ENCODE results near the gene PSORS1C2. TPM values are rescaled to one million over a fixed set of nuclear protein-coding genes. Genes with fewer than 3 reads are reported as not detected.
A peak's percentile ranks its signal among the peaks of the same experiment; 100 is the strongest.
"Not testable (repeated sequence)": the region's sequence is repeated elsewhere in the genome, so short reads cannot be mapped to it uniquely, and the experiment has no call there.

The PSORS1C2 gene
- polyA plus RNA-seq (2013, experiment 1 of 2; ENCODE audit: insufficient read length) = 0.44 TPM
- polyA plus RNA-seq (2013, experiment 2 of 2; ENCODE audit: insufficient read length) = 0.50 TPM

DNA sequence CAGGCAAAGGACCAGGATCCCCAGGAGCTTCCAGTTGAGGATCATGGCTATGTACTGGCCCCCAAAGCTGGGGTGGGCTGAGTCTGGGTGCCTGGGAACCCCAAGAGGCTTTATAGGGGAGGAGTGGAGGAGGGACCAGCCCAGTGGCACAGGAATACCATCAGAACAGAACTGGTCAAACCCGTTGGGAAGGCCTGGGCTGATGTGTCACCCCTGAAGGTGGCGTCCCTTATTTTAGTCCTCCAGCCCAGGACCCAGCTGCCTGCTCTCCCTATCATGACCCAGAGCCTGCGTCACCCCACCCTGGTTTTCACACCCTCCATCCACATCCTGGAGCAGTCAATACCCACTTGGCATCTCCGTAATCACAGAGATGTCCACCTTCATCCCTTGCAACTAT, at the start of gene PSORS1C2:
TSS of gene PSORS1C2 (minus strand) at position 85 of the 400 bp plus-strand sequence. CDS start at position 45, 40 bp downstream.
- no peak for DNase-seq

DNA sequence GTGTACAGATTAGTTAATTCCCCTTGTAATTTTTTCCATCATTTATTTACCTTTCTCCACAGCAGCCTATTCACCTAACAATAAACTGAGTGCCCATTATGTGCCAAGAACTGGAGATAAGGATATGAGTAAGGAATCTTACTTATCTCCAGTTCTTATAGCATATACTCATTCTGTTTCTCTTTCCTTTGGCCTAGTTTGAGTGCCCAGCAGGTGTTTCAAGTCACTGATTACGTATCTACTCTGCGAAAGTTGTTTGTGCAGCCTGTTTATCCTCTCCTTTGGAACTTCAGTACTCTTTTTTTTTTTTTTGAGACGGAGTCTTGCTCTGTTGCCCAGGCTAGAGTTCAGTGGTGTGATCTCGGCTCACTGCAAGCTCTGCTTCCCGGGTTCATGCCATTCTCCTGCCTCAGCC, 48.9 kb upstream of the PSORS1C2 start:
- no peak for DNase-seq

DNA sequence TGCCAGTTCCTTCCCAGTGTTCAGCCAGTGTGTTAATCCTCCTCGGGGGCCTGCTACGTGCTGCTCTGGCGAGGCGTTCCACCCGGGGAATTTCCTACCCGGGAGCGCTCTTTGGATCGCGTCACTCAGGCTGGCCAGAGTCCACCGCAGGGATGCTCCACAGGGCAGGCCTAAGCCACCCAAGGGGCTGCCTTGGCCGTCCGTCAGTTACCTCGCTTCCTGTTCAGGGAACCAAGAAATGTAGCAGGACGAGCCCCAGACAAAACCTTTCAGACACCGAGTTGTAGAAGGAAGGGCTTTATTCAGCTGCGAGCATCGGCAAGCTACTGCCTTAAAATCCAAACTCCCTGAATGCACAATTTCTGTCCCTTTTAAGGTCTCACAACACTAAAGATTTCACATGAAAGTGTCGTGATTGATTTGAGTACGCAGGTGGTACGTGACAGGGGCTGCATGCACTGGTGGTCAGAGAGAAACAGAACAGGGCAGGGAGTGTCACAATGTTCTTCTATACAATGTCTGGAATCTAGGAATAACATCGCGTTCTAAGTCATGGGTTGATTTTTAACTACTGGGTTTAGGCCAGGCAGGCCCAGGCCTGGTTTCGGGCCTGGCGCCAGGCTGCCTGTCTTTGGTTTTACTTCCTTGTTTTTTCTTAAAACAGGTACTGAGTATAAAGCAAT, 47.3 kb upstream of the PSORS1C2 start:
- DNase-seq = no peak

DNA sequence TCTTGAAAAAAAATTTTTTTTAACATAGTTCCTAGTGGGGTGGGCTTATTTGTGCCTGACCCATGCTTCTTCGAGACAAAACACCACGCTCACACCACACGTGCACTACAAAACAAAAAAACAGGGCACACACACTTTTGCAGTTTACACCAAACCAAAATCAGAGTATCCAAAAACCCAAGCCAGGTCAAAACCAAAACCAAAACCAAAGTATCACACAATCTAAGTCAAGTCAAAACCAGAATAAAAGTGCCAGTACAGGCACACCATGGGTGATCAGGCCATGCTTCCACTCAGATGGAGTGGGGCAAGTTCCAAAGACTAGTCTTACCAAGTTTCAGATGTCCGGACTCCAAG, 46.8 kb upstream of the PSORS1C2 start:
- not testable (repeated sequence) for DNase-seq

DNA sequence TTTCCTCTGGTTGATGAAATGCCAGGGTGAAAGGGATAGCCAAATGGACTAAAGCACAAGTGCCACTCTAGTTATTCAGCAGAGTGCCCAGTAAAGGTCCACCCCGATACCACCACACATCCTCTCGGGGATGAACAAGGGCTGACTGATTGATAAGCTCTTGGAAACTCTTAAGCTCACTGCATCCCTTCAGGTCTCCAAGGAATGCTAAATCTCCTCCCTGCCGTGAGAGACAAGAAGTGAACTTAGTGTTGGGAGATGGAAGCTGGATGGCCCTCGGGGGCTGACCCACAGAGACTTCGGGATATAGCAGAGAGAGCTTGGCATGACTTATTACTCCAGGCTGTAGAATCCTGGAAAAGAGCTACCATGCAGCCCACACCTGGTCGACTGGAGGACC, 45.0 kb upstream of the PSORS1C2 start:
- not testable (repeated sequence) for DNase-seq

DNA sequence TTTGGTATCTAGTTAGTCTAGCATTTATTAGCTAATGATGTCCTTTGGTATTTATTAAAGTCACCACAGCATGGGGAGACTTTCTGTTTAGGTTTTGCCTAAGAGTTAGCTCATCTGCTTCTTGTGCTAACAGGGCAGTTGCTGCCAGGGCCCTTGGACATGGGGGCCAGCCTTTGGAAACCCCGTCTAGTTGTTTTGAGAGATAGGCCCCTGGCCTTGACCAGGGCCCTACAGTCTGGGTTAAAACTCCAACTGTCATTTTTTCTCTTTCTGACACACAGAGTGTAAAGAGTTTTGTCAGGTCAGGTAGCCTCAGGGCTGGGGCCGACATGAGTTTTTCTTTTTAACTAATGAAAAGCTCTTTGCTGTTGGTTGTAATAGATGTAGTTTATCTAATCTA, 44.4 kb upstream of the PSORS1C2 start:
- not testable (repeated sequence) for DNase-seq

DNA sequence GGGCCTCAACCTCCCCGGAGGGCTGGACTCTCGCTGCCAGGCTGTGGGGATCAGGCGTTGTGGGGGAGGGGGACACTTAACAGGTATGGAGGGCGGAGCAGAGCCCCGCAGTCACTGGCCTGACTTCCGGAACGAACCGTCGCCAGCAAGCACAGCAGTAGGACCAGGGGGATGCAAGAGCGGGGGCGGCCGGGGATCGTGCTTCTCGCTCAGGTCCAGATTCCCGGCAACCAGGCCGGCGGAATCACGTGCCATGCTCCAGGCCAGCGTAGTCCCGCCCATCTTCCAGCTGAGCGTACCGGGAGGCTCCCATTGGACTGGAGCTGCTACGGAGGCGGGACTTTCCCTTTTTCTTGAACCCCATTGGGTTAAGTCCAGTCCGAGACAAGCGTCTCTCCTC, 41.6 kb upstream of the PSORS1C2 start:
- DNase-seq = peak; percentile 80

DNA sequence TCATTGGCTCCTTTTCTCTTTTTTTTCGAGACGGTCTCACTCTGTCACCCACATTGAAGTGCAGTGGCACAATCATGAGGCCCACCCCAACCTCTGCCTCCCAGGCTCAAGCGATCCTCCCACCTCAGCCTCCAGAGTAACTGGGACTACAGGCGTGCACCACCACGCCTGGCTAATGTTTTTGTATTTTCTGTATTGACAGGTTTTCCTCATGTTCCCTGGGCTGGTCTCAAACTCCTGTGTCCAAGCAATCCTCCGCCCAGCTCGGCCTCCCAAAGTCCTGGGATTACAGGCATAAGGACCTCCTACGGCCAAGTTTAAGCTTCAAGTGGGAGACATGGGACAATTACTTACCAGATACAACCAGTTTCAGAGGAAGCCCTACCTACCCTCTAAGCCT, 41.0 kb upstream of the PSORS1C2 start:
- DNase-seq = no peak

DNA sequence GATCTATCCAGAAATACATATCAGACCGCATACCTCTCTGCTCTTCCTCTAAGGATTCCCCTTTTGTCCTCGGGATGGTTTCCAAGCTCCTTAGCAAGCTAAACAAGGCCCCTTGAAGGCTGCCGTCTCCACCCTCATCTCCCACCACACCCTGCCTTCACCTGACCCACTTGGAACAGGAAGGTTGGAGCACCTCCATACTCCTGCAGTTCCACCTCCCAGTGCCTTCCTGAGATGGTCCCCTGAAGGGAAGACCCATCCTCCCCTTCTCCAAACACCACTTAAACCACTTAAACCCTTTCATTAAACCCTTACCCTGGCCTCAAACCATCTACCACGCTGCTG, 40.1 kb upstream of the PSORS1C2 start:
- no peak for DNase-seq

DNA sequence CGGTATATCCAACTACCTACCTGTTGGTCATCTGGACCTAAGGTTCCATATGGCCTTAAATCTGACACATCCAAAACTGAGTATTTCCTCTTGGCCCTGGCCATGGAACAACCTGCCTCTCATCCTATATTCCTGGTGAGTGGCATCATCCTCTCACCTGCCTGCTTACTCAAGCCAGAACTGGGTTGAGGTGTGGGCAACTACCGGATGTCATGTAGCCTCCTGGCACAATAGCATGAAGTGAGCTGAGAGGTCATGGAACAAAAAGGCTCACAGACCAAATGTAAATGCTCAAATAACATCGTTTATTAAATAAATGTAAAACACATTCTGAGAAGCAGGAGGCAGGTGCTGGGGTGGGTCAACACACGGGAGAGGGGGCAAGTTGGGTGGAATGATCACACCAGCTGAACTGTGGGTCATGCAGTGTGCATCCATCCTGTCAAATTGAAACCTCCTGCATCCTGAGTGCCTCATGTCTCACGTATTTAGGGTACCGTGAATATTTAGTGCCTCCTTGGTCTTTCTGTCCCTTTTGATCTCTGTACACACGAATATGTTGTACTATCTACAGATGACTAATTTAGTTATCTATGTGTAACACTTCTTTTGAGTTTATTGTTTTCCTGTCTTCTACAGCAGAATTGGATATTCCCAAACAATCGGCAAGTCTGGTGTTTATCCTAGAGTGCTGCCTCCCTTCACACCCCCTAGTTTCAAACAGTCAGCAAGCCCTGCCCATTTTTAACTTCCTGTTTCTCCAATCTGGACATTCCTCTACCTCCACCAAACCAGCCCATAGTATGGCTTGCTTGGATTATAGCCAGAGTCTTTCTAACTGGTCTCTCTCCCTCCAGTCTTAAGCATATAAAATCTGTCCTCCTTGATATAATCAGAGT, 39.5 kb upstream of the PSORS1C2 start:
- DNase-seq = peak; percentile 13

DNA sequence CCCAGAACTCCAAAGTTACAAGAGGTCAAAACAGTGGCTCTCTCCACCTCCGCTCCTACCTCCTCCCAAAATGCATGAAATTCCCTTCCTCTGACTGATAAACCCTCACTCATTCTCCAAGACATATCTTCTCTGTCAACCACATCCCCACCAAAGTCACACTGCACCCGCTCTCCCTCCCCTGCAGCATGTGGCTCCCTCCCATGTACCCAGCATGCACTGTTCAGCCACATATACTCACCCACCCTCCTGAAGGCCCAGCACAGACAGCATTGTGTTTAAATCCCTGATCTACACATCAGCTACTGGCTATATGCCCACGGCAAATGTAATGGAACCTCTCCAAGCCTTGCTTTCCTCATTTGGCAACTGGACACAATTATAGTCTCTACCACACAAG, 37.1 kb upstream of the PSORS1C2 start:
- peak; percentile 86 for DNase-seq

DNA sequence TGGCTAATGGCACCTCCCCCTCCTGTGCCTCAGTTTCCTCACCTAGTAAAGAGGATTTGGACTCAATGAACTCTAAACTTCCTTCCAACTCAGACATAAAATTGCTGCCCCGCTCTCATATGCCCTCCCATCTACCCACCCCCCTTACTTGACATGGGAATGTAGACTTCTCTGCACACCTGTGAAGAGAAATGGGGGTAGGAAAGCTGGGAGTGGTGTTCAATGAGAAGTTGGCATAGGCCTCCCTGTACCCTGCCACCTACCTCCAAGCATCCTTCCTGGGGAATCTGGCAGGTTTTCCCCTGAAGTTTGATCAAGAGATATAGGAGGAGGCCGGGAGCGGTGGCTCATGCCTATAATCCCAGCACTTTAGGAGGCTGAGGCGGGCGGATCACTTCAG, 35.5 kb upstream of the PSORS1C2 start:
- DNase-seq = no peak

DNA sequence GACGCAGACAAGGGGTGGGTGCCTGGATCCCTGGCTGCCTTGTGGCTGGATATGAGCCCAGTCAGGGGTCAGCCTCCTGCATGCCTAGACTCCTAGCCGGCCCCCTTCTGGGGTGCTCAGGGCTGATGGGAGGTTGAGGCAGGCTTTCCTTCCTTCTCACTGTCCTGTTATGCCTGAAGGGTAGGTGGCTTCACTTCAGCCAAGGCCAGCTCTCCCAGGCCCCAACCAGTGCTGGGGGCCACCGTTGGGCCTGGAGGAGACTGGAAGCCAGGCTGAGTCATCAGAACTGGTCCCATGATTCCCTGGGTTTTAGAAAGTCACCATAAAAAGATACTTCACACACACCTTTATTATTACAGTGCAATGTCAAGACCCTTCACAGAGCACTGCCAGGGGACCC, 34.5 kb upstream of the PSORS1C2 start:
- DNase-seq = no peak

DNA sequence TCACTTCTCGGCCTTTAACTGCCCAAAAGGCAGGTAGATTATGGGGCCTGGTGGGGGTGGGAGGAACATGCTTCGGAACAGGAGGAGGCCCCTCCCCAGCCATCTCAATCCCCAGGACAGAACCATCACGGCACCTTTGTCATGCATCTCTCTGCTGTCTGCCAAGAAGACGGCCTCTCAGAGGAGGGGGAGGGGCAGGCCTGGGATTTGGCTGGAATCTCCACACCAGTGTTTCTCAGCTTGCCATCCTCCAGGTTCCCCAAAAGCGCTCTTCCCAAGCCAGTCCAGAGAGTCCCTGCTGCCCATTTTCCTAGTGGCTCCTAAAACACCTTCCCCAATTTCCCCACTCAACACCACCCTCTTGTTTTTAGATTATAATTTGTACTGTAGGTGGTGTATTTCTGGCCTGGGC, 34.1 kb upstream of the PSORS1C2 start:
- no peak for DNase-seq

DNA sequence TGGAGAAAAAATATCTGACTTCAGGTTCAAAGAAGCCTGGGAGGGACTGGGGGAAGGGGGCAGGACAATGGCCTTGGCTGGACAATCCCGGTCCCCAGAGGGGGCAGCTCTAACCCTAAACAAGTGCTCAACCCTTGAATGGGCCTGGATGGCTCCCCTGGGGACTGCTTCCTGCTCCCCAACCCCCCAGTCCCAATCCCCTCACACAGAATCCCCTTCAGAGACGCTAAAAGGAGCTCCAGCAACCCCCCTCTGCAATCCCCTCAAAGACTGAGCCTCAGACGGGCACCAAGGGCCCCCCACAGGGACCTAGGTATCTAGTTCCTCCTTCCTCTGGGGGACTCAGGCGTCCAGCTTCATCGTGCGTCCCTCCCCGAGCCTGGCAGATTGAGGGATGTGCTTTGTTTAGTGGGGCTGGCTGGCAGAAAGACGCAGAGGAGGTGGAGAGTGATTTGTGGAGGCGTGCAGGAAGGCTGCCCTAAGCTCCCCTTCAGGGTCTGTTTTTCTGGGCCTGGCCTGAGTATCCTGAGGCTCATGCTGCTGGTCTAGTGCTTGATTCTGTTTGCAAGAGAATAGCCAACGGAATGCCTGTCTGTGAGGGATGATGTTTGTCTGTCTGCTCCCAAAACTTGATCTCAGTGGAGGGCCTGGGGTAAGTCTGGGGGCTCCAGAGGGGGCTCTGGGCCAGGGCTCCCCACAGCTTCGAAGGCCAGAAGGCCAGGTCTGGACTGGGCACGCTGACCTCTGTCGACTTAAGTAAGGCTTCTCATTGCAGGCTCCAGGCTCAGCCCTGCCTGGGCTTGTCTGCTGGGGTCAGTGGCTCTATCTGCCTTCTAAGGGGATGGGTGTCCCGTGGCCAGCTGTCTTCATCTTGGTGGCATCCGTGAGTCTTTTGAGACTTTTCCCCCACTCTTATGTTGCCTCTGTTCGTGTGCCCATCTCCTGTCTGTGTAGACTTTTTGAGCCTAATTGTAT, 33.4 kb upstream of the PSORS1C2 start:
- no peak for DNase-seq

DNA sequence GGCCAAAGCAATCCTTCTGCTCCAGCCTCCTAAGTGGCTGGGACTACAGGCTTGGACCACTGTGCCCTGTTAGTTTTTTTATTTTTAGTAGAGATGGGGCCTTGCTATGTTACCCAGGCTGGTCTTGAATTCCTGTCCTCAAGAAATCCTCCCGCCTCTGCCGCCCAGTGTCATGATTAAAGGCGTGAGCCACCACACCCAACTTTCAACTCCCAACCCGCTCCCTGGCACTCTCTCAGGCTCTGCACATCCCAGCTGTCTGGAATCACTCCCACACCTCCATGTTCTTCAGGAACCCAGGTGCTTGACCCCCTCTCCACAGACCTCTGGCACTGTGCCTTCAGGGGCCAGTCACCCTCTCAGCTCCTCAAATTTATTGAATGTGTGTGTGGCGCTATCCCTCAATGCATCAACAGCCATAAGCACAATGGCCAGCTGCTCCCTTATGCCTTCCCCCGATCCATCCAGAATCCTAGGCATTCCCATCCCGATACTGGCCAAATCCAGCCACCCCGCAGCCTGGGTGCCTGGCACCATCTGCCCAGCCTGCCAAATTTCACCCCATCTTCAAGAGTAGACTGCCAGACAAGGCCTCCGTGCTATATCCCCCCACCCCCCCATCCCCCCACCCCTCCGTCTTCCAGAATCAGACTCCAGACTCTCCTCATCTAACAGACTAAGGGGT, 32.3 kb upstream of the PSORS1C2 start:
- DNase-seq = no peak

DNA sequence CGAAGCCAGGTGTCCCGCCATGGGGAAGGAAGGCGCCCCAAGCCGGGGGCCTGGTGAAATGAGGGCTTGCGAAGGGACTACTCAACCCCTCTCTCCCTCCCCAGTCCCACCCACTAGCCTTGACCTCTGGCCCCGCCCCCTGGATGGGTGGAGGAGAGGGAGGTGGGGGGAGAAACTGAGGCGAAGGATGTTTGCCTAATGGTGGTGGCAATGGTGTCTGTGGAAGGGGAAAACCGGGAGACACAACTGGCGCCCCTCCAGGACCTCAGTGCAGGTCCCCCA, 31.7 kb upstream of the PSORS1C2 start, which contains the start of gene POU5F1:
TSS of gene POU5F1 (minus strand) at position 83 of the 282 bp plus-strand sequence. CDS start at position 21, 62 bp downstream.
- no peak for DNase-seq

DNA sequence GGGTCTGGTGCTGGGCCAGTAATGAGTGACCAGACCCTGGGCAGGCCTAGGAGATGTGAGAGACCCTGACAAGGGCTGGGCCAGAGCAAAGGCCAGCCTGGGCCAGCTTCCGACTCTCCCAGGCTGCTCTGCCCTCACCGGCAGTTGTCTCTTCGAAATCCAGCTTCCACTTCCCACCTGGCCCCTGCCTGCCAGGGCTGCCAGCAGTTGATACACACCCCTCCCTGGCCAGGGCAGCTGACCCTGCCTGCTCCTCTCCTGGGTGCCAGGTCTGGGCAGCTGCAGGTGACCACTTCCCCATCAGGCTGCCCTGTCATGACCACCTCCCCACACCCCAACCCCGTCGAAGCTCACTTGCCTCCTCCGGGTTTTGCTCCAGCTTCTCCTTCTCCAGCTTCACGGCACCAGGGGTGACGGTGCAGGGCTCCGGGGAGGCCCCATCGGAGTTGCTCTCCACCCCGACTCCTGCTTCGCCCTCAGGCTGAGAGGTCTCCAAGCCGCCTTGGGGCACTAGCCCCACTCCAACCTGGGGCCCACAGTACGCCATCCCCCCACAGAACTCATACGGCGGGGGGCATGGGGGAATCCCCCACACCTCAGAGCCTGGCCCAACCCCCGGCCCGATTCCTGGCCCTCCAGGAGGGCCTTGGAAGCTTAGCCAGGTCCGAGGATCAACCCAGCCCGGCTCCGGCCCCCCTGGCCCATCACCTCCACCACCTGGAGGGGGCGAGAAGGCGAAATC, 31.2 kb upstream of the PSORS1C2 start:
- DNase-seq = not testable (repeated sequence)

DNA sequence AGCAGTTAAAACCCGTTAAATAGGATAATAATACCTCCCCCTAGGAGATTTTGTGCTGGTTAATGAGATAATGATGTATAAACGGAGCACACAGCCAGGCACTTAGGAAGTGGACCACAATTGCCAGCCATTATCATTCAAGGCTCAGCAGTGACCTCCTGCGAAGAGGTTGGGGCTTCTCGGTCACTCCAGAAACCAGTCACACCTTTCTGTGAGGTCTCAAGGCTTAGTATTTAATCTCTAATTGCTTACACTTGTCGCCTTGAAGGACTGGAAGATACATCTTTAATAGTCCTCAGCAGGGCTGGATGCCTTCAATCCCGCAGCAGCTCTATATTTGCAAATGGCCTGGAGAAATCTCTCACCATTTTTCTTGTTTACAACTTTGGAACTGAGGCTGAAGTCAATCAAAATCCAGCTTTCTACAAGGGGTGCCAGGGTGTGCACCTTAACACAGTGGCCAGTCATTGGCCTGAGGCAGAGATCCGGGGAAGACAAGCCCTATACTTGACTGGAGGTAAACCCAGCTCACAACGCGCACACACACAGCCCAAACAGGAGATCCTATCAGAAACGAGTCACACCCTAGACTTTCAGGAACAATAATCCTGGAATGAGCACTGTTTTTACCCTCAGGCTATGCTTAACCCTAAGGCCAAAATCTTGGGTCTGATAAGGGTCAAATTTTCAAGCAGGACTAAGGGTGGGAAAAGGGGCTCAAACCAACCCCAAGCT, 30.4 kb upstream of the PSORS1C2 start:
- DNase-seq = no peak

DNA sequence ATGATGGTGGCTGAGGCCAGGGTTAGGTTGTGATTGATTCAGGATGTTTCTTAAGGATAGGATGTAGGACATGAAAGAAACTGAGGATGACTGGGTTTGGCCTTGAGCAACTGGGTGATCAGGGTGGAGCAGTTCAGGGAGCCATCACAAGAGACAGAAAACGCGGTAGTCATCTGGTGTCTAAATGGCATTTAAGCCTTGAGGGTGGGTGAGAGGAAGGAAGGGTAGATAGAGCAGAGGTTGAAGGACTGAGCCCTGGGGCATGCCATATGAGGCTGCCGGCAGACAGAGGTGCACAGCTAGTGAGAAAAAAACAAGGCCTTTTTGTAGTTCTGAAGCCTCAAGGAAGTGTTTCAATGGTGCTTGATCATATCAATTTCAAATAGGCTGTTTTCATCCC, 29.7 kb upstream of the PSORS1C2 start:
- DNase-seq = no peak

DNA sequence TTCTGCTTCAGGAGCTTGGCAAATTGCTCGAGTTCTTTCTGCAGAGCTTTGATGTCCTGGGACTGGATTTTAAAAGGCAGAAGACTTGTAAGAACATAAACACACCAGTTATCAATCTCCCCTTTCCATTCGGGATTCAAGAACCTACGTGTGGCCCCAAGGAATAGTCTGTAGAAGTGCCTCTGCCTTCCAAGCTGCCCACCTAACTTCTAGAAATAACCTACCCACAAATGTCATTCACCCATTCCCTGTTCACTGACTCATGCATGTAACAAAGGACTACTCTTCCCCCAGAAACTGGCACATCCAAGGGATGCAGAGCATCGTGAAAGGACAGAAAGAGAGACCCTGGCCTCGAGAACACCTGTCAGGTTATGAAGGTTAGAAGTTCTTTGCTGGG, 27.1 kb upstream of the PSORS1C2 start:
- no peak for DNase-seq

Measured in fibroblast of skin of abdomen (primary cell).